Posterior cingulate gyrus (tissue), 11 donors: Measurements from ENCODE around the gene ALG11.
"Not testable (repeated sequence)": the region's sequence is repeated elsewhere in the genome, so short reads cannot be mapped to it uniquely, and the experiment has no call there.

Experiments
- DNase-seq, 10 donors: peaks; one replicate each; pipeline versions ENCODE4 v3.0.0 to v3.0.0-alpha.2; 2020 to 2021; ENCODE audit warnings: mixed read lengths in 3 of 10
- intact Hi-C: fragments of 100-400 bp; cut with DNase I; formaldehyde crosslinking; loops from one replicate; pipeline ENCODE4 v1.15.1; 2023

Gene ALG11

GRCh38 chr13:52011632-52012511 is at the start of gene ALG11:
ALG11 (plus strand) TSS chr13:52012398; CDS start chr13:52012419, 21 bp downstream.
- intact Hi-C loops, result loop anchor here (5.0 kb wide), 1 partner anchor 435 kb away; no protein-coding TSS in a partner anchor
- peak; percentile 98 to 100 (median 99) for DNase-seq

- DNase-seq, result no peak
- intact Hi-C loops, result no loop called here
These were observed 46.0 kb upstream of the ALG11 start for GRCh38 chr13:51966186-51966585.

- intact Hi-C loops, result no loop called here
- DNase-seq, result no peak
These were observed 44.4 kb upstream of the ALG11 start for GRCh38 chr13:51967482-51968446.

- intact Hi-C loops, result no loop called here
- no peak for DNase-seq
These were observed 41.8 kb upstream of the ALG11 start for GRCh38 chr13:51970349-51970748.

- intact Hi-C loops, result no loop called here
- DNase-seq, result no peak
These were observed 40.4 kb upstream of the ALG11 start for GRCh38 chr13:51971520-51972426.

- no peak for DNase-seq
- intact Hi-C loops, result no loop called here
These were observed 37.7 kb upstream of the ALG11 start for GRCh38 chr13:51974482-51974881.

GRCh38 chr13:51976423-51976822 is 35.8 kb upstream of the ALG11 start:
- DNase-seq, result no peak

GRCh38 chr13:51976890-51977289 is 35.3 kb upstream of the ALG11 start:
- no peak for DNase-seq
- intact Hi-C loops, result no loop called here

More at GRCh38 chr13:51976423-51976822, 35.8 kb upstream of the ALG11 start:
- intact Hi-C loops, result no loop called here

- intact Hi-C loops, result no loop called here
- DNase-seq, result no peak
These were observed 34.6 kb upstream of the ALG11 start for GRCh38 chr13:51977625-51978024.

GRCh38 chr13:51978796-51979556 is 33.2 kb upstream of the ALG11 start:
- no peak for DNase-seq
- intact Hi-C loops, result no loop called here

- DNase-seq, result no peak
- intact Hi-C loops, result no loop called here
These were observed 31.3 kb upstream of the ALG11 start for GRCh38 chr13:51980908-51981307.

GRCh38 chr13:51981355-51981754 is 30.8 kb upstream of the ALG11 start:
- no peak for DNase-seq
- intact Hi-C loops, result no loop called here

GRCh38 chr13:51983292-51983691 is 28.9 kb upstream of the ALG11 start:
- DNase-seq, intact Hi-C loops: not testable (repeated sequence)

GRCh38 chr13:51984904-51985303 is 27.3 kb upstream of the ALG11 start:
- intact Hi-C loops, DNase-seq: not testable (repeated sequence)

GRCh38 chr13:51988988-51989618 is 23.1 kb upstream of the ALG11 start:
- no peak for DNase-seq
- intact Hi-C loops, result no loop called here

GRCh38 chr13:51993713-51994112 is 18.5 kb upstream of the ALG11 start:
- intact Hi-C loops, result no loop called here
- no peak for DNase-seq

- intact Hi-C loops, result no loop called here
- no peak for DNase-seq
These were observed 16.3 kb upstream of the ALG11 start for GRCh38 chr13:51995677-51996551.

GRCh38 chr13:51996641-51997040 is 15.6 kb upstream of the ALG11 start:
- no peak for DNase-seq
- intact Hi-C loops, result no loop called here
